Lower leg skin (tissue), 4 donors: ENCODE measurements around the gene TMEM145. TPM values are rescaled to one million over a fixed set of nuclear protein-coding genes. Genes with fewer than 3 reads are reported as not detected.
A peak's percentile ranks its signal among the peaks of the same experiment; 100 is the strongest.

Experiments
- DNase-seq, 2 donors: peaks; one replicate each; pipeline ENCODE4 v3.0.0-alpha.2; 2019; ENCODE audit warnings: low spot score in 2 of 2
- H3K4me3 ChIP-seq: fragments of 200-600 bp; sonication (generic); 2 replicates; pipeline ENCODE4 v1.5.1; 2017; ENCODE audit warnings: mild to moderate bottlenecking, low read depth; ENCODE audit not compliant: poor library complexity, severe bottlenecking
- POLR2A ChIP-seq, 2 donors: fragments of 450-650 bp; IDR thresholded peaks; one replicate each; pipeline ENCODE4 v1.6.1; 2016 to 2017; ENCODE audit warnings: antibody characterized with exemption in 2 of 2, mild to moderate bottlenecking in 1 of 2, moderate library complexity in 1 of 2
- WGBS, 2 donors: methylation state at CpG; one replicate each; pipeline ENCODE4 v1.1.5; 2018; 5-methylcytosine and 5-hydroxymethylcytosine counted together
- intact Hi-C: fragments of 100-400 bp; cut with DNase I; formaldehyde crosslinking; loops from one replicate; pipeline ENCODE4 v1.15.0; 2023; ENCODE audit warnings: low total_unique reads
- total RNA-seq, 4 donors: library from RNA; depleted of rRNA; stranded (reverse); fragments of >200 nt; gene quantifications; one replicate each; pipeline ENCODE4 v1.1.0, GENCODE V29; 2016
- TF ChIP-seq, protein P1 (sequence below), 3 donors: fragments of 450-650 bp; IDR thresholded peaks; one replicate each; pipeline ENCODE4 v1.5.1; 2016; ENCODE audit warnings: antibody characterized with exemption in 3 of 3, mild to moderate bottlenecking in 3 of 3, moderate library complexity in 2 of 3

Gene TMEM145
- total RNA-seq, 4 donors from 2014 or later = 0.88 TPM; not detected in 3

DNA sequence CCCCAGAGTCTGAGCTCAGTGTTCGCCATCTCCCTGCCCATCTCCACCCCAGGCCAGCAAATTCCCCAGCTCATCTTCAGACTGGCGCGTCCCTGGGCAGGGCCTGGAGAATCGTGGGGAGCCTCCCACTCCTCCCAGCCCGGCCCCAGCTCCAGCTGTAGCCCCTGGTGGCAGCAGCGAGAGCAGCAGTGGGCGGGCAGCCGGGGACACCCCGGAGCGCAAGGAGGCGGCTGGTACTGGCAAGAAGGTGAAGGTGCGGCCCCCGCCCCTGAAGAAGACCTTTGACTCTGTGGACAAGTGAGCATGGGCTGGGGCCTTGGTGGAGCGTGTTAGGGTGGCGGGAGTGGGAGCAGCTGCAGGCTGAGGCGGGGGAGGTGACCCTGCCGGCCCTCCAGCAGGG lies 19.6 kb upstream of the TMEM145 start:
- DNase-seq = no peak
- intact Hi-C loops = loop anchor here (10.0 kb wide), 1 partner anchor 49 kb away; the partner anchor contains the start of gene GSK3A
- whole genome bisulfite sequencing, 2 donors = 84 to 88% methylated on average over 17 of the region's 17 CpGs
- no peak overlapping the region for H3K4me3 ChIP-seq
- TF ChIP-seq POLR2A (IDR thresholded peaks at IDR 0.05) = no peak
- TF ChIP-seq, protein P1, sequence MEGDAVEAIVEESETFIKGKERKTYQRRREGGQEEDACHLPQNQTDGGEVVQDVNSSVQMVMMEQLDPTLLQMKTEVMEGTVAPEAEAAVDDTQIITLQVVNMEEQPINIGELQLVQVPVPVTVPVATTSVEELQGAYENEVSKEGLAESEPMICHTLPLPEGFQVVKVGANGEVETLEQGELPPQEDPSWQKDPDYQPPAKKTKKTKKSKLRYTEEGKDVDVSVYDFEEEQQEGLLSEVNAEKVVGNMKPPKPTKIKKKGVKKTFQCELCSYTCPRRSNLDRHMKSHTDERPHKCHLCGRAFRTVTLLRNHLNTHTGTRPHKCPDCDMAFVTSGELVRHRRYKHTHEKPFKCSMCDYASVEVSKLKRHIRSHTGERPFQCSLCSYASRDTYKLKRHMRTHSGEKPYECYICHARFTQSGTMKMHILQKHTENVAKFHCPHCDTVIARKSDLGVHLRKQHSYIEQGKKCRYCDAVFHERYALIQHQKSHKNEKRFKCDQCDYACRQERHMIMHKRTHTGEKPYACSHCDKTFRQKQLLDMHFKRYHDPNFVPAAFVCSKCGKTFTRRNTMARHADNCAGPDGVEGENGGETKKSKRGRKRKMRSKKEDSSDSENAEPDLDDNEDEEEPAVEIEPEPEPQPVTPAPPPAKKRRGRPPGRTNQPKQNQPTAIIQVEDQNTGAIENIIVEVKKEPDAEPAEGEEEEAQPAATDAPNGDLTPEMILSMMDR (IDR thresholded peaks at IDR 0.05) = no peak

DNA sequence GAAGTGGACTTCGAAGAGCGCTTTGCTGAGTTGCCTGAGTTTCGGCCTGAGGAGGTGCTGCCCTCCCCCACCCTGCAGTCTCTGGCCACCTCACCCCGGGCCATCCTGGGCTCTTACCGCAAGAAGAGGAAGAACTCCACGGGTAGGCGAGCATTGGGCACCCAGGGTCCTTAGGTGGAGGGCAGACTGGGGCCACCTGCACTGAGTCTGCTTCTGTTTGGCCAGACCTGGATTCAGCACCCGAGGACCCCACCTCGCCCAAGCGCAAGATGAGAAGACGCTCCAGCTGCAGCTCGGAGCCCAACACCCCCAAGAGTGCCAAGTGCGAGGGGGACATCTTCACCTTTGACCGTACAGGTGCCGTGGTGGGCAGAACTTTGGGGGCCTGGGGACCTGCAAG lies 19.2 kb upstream of the TMEM145 start:
- no peak for TF ChIP-seq POLR2A (IDR thresholded peaks at IDR 0.05)
- no peak for DNase-seq
- WGBS, 2 donors = 88 to 95% methylated on average over 14 to 15 of the region's 15 CpGs
- intact Hi-C loops = loop anchor here (10.0 kb wide), 1 partner anchor 49 kb away; the partner anchor contains the start of gene GSK3A
- H3K4me3 ChIP-seq = no peak overlapping the region

DNA sequence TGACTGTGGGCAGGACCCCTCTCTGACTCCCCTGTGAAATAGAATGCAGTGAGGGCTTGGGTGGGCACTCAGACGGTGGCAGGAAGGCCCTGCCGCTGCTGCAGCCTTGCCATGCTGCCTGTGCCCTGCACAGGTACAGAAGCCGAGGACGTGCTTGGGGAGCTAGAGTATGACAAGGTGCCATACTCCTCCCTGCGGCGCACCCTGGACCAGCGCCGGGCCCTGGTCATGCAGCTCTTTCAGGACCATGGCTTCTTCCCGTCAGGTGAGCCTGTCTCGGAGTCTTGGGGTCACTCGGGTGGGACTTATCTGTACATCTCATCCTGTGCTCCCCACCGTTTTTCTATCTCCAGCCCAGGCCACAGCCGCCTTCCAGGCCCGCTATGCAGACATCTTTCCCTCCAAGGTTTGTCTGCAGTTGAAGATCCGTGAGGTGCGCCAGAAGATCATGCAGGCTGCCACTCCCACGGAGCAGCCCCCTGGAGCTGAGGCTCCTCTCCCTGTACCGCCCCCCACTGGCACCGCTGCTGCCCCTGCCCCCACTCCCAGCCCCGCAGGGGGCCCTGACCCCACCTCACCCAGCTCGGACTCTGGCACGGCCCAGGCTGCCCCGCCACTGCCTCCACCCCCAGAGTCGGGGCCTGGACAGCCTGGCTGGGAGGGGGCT lies 18.5 kb upstream of the TMEM145 start:
- no peak overlapping the region for H3K4me3 ChIP-seq
- WGBS, 2 donors = 77 to 82% methylated on average over 17 to 20 of the region's 24 CpGs
- TF ChIP-seq POLR2A (IDR thresholded peaks at IDR 0.05) = no peak
- TF ChIP-seq, protein P1 (IDR thresholded peaks at IDR 0.05) = no peak
- intact Hi-C loops = loop anchor here (10.0 kb wide), 1 partner anchor 50 kb away; the partner anchor contains the start of gene GSK3A
- peak in 1 of 2 donors; percentile 84 for DNase-seq

DNA sequence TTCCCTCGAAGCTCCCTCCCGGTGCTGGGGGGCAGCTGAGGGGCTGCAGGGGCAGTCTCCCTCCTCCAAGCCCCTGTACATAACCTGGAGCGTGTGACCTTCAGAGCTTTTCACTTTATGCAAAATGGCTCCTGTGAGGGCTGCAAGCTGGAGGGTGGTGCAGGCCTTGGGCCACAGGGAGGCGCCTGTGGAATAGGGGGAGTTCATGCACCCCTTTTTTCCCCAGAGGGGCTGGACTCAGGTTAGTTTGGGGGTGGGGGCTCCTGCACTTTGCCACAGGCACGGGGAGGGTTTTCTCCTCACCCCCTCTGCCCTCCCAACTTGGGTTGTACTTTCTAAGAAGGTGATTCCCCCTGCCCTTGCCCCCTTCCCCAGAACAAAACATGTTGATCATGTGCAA lies 17.8 kb upstream of the TMEM145 start:
- 66 to 70% methylated on average over 5 of the region's 5 CpGs for WGBS, 2 donors
- no peak for DNase-seq
- TF ChIP-seq, protein P1 (IDR thresholded peaks at IDR 0.05) = no peak
- no peak for TF ChIP-seq POLR2A (IDR thresholded peaks at IDR 0.05)
- no peak overlapping the region for H3K4me3 ChIP-seq
- intact Hi-C loops = loop anchor here (10.0 kb wide), 1 partner anchor 51 kb away; the partner anchor contains the start of gene GSK3A

DNA sequence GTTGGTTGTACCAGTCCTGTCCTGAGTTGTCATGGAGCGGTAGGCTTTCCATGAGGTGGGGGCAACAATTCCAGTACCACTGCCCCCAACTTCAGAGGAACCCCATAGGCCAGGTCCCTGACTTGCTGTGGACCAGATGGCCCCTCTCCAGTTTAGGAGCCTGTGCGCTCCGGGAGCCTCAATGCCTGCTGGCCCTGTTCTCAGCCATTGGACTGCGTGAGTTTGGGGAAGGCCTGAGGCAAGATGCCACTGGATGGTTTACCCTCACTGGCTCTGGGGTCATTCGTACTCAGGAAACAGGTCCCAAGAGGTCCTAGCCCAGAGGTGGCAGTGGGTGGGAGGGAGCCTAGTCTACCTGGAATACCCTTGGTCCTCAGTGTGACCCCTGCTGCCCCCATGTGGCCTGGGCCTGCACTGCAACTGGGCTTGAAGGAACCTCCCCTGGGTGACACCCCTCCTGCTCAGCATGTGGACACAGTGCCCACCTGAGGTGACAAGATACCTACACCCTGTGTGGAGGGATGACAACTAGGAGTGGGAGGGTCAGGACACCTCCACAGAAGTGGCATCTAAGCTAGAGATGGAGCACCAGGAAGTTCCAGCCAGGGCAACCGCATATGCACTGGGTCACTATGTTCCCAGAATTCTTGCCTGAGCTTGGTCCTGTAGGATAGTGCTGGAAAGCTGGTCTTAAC lies 17.1 kb upstream of the TMEM145 start:
- WGBS, 2 donors = 62 to 73% methylated on average over 3 to 6 of the region's 6 CpGs
- peak; percentile 83 to 97 for DNase-seq
- no peak overlapping the region for H3K4me3 ChIP-seq
- TF ChIP-seq POLR2A (IDR thresholded peaks at IDR 0.05) = no peak
- TF ChIP-seq, protein P1 (IDR thresholded peaks at IDR 0.05) = peak in 1 of 3 donors; percentile 77
- intact Hi-C loops = loop anchor here (10.0 kb wide), 1 partner anchor 51 kb away; the partner anchor contains the start of gene GSK3A

DNA sequence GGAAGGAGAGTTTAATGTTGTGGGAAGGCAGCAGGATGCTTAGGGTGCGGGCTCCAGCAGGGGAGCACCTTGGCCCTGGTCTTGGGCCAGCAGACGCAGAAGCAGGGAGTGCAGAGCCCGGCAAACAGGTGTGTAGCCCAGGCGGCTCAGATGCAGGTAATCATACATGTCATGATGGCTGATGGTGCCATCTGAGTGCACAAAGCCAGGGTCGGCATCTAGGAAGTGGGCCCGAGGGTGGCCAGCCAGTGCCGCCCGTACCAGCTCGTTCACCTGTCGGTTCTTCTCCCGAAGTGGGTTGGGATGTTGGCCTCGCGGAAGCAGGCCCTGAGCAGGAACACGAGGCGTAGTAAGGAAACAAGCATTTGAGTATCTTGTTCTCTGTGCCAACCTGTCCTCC lies 16.1 kb upstream of the TMEM145 start:
- TF ChIP-seq, protein P1 (IDR thresholded peaks at IDR 0.05) = no peak
- no peak for TF ChIP-seq POLR2A (IDR thresholded peaks at IDR 0.05)
- intact Hi-C loops = loop anchor here (10.0 kb wide), 1 partner anchor 52 kb away; the partner anchor contains the start of gene GSK3A
- 81 to 82% methylated on average over 15 of the region's 15 CpGs for WGBS, 2 donors
- no peak overlapping the region for H3K4me3 ChIP-seq
- no peak for DNase-seq
